GM21381 (cell line): ENCODE measurements around the gene SETD5.

ENCODE experiments used
- ATAC-seq: cut with Tn5 transposase; IDR thresholded peaks from one replicate; pipeline ENCODE4 v1.9.1; 2021; ENCODE audit warnings: mild to moderate bottlenecking, moderate library complexity; ENCODE audit not compliant: unreplicated experiment

SETD5 gene

GRCh38 chr3:9397332-9397905 lies at the start of gene SETD5:
Gene SETD5 (plus strand): TSS chr3:9397615. CDS start chr3:9428939, 31,324 bp downstream.
- ATAC-seq, result peak; percentile 50

GRCh38 chr3:9347887-9348286 lies 49.5 kb upstream of the SETD5 start:
- ATAC-seq, result no peak

GRCh38 chr3:9349321-9350117 lies 47.9 kb upstream of the SETD5 start:
- ATAC-seq, result no peak

GRCh38 chr3:9351709-9352126 lies 45.7 kb upstream of the SETD5 start:
- ATAC-seq, result no peak

- ATAC-seq, result no peak
Observed at GRCh38 chr3:9352917-9353752, 44.3 kb upstream of the SETD5 start.

GRCh38 chr3:9361691-9362388 lies 35.6 kb upstream of the SETD5 start:
- no peak for ATAC-seq

GRCh38 chr3:9362731-9363530 lies 34.5 kb upstream of the SETD5 start, which contains the start of gene THUMPD3:
Gene THUMPD3 (plus strand): TSS chr3:9363054. CDS start chr3:9365069, 2,015 bp downstream.
- ATAC-seq, result peak; percentile 98

GRCh38 chr3:9369508-9369907 lies 27.9 kb upstream of the SETD5 start:
- ATAC-seq, result no peak

- ATAC-seq, result no peak
Observed at GRCh38 chr3:9373465-9373864, 23.9 kb upstream of the SETD5 start.

- ATAC-seq, result no peak
Observed at GRCh38 chr3:9377981-9378380, 19.4 kb upstream of the SETD5 start.

GRCh38 chr3:9379327-9379726 lies 18.1 kb upstream of the SETD5 start:
- ATAC-seq, result no peak

GRCh38 chr3:9380014-9380413 lies 17.4 kb upstream of the SETD5 start:
- ATAC-seq, result no peak

- ATAC-seq, result no peak
Observed at GRCh38 chr3:9384141-9384828, 13.1 kb upstream of the SETD5 start.

- ATAC-seq, result no peak
Observed at GRCh38 chr3:9385187-9386077, 12.0 kb upstream of the SETD5 start.

GRCh38 chr3:9386078-9386459 lies 11.3 kb upstream of the SETD5 start:
- ATAC-seq, result no peak

GRCh38 chr3:9386501-9387321 lies 10.7 kb upstream of the SETD5 start:
- ATAC-seq, result no peak

- ATAC-seq, result no peak
Observed at GRCh38 chr3:9387322-9387655, 10.1 kb upstream of the SETD5 start.

GRCh38 chr3:9388142-9388541 lies 9.3 kb upstream of the SETD5 start:
- no peak for ATAC-seq
